Psoas muscle (tissue), 8 donors: ENCODE data around the gene NRCAM. TPM values are rescaled to one million over a fixed set of nuclear protein-coding genes. Genes with fewer than 3 reads are reported as not detected.
"Not testable (repeated sequence)": the region's sequence is repeated elsewhere in the genome, so short reads cannot be mapped to it uniquely, and the experiment has no call there.

Source experiments
- ATAC-seq, 4 donors: fragments of 200-7000 bp; cut with Tn5 transposase; one replicate each; pipeline ENCODE4 v1.9.1; 2020; ENCODE audit warnings: moderate library complexity in 3 of 4, mild to moderate bottlenecking in 2 of 4
- DNase-seq, 2 donors: peaks; one replicate each; pipeline ENCODE4 v3.0.0-alpha.2; 2020
- H3K27ac ChIP-seq: fragments of 200-600 bp; one replicate; pipeline ENCODE4 v1.8.0; 2022
- H3K27me3 ChIP-seq, 3 donors: fragments of 200-600 bp in 1 of 3; one replicate each; pipeline versions ENCODE4 v1.6.1 to v1.8.0; 2013 to 2022; ENCODE audit warnings: low read length in 2 of 3, mild to moderate bottlenecking in 2 of 3, moderate library complexity in 1 of 3; ENCODE audit not compliant: insufficient read depth in 3 of 3
- H3K36me3 ChIP-seq, 2 donors: fragments of 200-600 bp in 1 of 2; one replicate each; pipeline versions ENCODE4 v1.6.1 to v1.8.0; 2013 to 2022; ENCODE audit warnings: low read depth in 1 of 2, mild to moderate bottlenecking in 1 of 2, moderate library complexity in 1 of 2; ENCODE audit not compliant: insufficient read depth in 1 of 2
- H3K4me1 ChIP-seq: fragments of 200-600 bp; one replicate; pipeline ENCODE4 v1.8.0; 2022
- H3K4me3 ChIP-seq: fragments of 200-600 bp; one replicate; pipeline ENCODE4 v1.8.0; 2022; ENCODE audit warnings: mild to moderate bottlenecking
- H3K9me3 ChIP-seq: fragments of 200-600 bp; one replicate; pipeline ENCODE4 v1.8.0; 2022
- CTCF ChIP-seq: fragments of 200-600 bp; IDR thresholded peaks from one replicate; pipeline ENCODE4 v1.8.0; 2022; ENCODE audit warnings: antibody characterized with exemption
- WGBS, 3 donors: extraction: QIAGEN DNeasy Blood & Tissue Kit; methylation state at CpG; one replicate each; pipeline versions ENCODE4 v1.1.6 to v1.1.7; 2013; 5-methylcytosine and 5-hydroxymethylcytosine counted together
- intact Hi-C, 2 donors: fragments of 100-400 bp; cut with DNase I; formaldehyde crosslinking; loops; one replicate each; pipeline versions ENCODE4 v1.11.0 to v1.14.2; 2022
- polyA plus RNA-seq, 3 donors: library from polyadenylated mRNA; stranded (reverse); fragments of 200-250 nt; gene quantifications; one replicate each; pipeline ENCODE4 v1.2.3, GENCODE V29; 2013
- total RNA-seq, 4 donors: library from RNA; stranded (reverse); fragmentation: NEBNext Ultra II Directional in 2 of 4; extraction: Animal tissue kit (Norgen Biotek cat#: 25700) in 2 of 4; gene quantifications; one replicate each; pipeline versions ENCODE4 v1.2.1 to v1.2.4, GENCODE V29; 2021 to 2023
- donor health status: healthy with polysubstance abuse.
- donor health status: DM: no; HTN: no; CAD: no; lungs with moderate emphysema.
- donor health status: Bipolar disorder and iron deficiency.
- donor health status: healthy.
- donor health status: DM: yes; HTN: yes; CAD: no.
- donor health status: DM: no; HTN: no; CAD: no.
- donor health status: DM: no; HTN: no; CAD: no.
- donor health status: DM: yes; HTN: yes; CAD: no.

The NRCAM gene
- total and polyA plus RNA-seq, 7 donors: 0.06 to 1.8 (median 0.55) TPM

GRCh38 chr7:108348913-108349312 lies 107.3 kb downstream of the NRCAM start:
- no peak for TF ChIP-seq CTCF

GRCh38 chr7:108347616-108348015 lies 108.6 kb downstream of the NRCAM start:
- intact Hi-C loops: no loop called here
- Histone ChIP-seq H3K9me3 (no peaks in the 10 kb centered on the region), H3K27me3 (no peaks in the 10 kb centered on the region), H3K36me3 (no peaks in the 10 kb centered on the region), H3K4me3 (no peak overlapping the region), H3K27ac (no peak overlapping the region), H3K4me1 (no peaks in the 10 kb centered on the region)
- ATAC-seq (no peak), DNase-seq (no peak)
- no peak for TF ChIP-seq CTCF
- 23 to 45% (median 39%) methylated on average over 2 of the region's 2 CpGs for whole genome bisulfite sequencing, 3 donors

More at GRCh38 chr7:108348913-108349312, 107.3 kb downstream of the NRCAM start:
- whole genome bisulfite sequencing, 3 donors: 58 to 87% (median 76%) methylated on average over 3 of the region's 3 CpGs
- intact Hi-C loops: no loop called here
- no peaks in the 10 kb centered on the region for H3K27me3 ChIP-seq
- ATAC-seq (no peak), DNase-seq (no peak)
- no peaks in the 10 kb centered on the region for H3K9me3 ChIP-seq
- H3K36me3 ChIP-seq: no peaks in the 10 kb centered on the region
- H3K4me3 ChIP-seq: no peak overlapping the region
- no peak overlapping the region for H3K27ac ChIP-seq
- no peaks in the 10 kb centered on the region for H3K4me1 ChIP-seq

GRCh38 chr7:108345710-108346336 lies 110.4 kb downstream of the NRCAM start:
- H3K4me3 ChIP-seq: no peak overlapping the region
- H3K9me3 ChIP-seq: no peaks in the 10 kb centered on the region
- 70 to 86% (median 76%) methylated on average over 9 of the region's 9 CpGs for WGBS, 3 donors
- H3K36me3 ChIP-seq: no peaks in the 10 kb centered on the region
- no peak for DNase-seq
- ATAC-seq: no peak
- intact Hi-C loops: no loop called here
- no peak overlapping the region for H3K27ac ChIP-seq
- no peak for TF ChIP-seq CTCF
- H3K27me3 ChIP-seq: no peaks in the 10 kb centered on the region
- no peaks in the 10 kb centered on the region for H3K4me1 ChIP-seq

GRCh38 chr7:108340856-108341411 lies 115.3 kb downstream of the NRCAM start:
- H3K9me3 ChIP-seq: no peaks in the 10 kb centered on the region
- no peak for TF ChIP-seq CTCF
- no peaks in the 10 kb centered on the region for H3K4me1 ChIP-seq
- WGBS, 3 donors: 80 to 83% (median 81%) methylated on average over 9 of the region's 9 CpGs
- H3K4me3 ChIP-seq: no peak overlapping the region
- no peak overlapping the region for H3K27ac ChIP-seq
- intact Hi-C loops: no loop called here
- ATAC-seq (no peak), DNase-seq (no peak)
- H3K36me3 ChIP-seq: no peaks in the 10 kb centered on the region
- no peaks in the 10 kb centered on the region for H3K27me3 ChIP-seq

GRCh38 chr7:108340406-108340805 lies 115.8 kb downstream of the NRCAM start:
- H3K27ac ChIP-seq, ATAC-seq: not testable (repeated sequence)
- WGBS, 3 donors: 84 to 90% (median 89%) methylated on average over 6 of the region's 6 CpGs

More at GRCh38 chr7:108340406-108340805, 115.8 kb downstream of the NRCAM start:
- H3K4me3 ChIP-seq, H3K27me3 ChIP-seq, intact Hi-C loops, H3K36me3 ChIP-seq, H3K4me1 ChIP-seq, DNase-seq, H3K9me3 ChIP-seq: not testable (repeated sequence)
